WTC11 (cell line): ENCODE measurements around the gene PIK3C3. TPM values are rescaled to one million over a fixed set of nuclear protein-coding genes. Genes with fewer than 3 reads are reported as not detected.

ENCODE experiments used
- ATAC-seq: fragments of 200-7000 bp; cut with Tn5 transposase; 2 replicates; pipeline ENCODE4 v1.10.0; 2021; ENCODE audit warnings: mild to moderate bottlenecking, moderate library complexity
- CTCF ChIA-PET: fragments of 300-600 bp; sonication (Branson Sonifier 250); formaldehyde crosslinking; loops from one replicate; lab custom pipeline; 2021; ENCODE audit warnings: antibody characterized with exemption; lab: Charles Lee
- POLR2A ChIA-PET: fragments of 350-600 bp; sonication (Branson Sonifier 250); formaldehyde crosslinking; loops from one replicate; lab custom pipeline; 2021; ENCODE audit warnings: antibody characterized with exemption; lab: Charles Lee
- DNase-seq: peaks from one replicate; pipeline ENCODE4 v3.0.0; 2021; ENCODE audit warnings: low spot score
- H3K27ac Mint-ChIP-seq: 2 replicates; pipeline ENCODE4 v1.8.0; 2021; ENCODE audit warnings: mixed read lengths
- H3K27me3 Mint-ChIP-seq: 2 replicates; pipeline ENCODE4 v1.8.0; 2021; ENCODE audit warnings: low read depth, mild to moderate bottlenecking, moderate library complexity, mixed read lengths
- H3K36me3 Mint-ChIP-seq: 2 replicates; pipeline ENCODE4 v1.8.0; 2021; ENCODE audit warnings: mixed read lengths
- H3K4me1 Mint-ChIP-seq: 2 replicates; pipeline ENCODE4 v1.8.0; 2022; ENCODE audit warnings: mixed read lengths
- H3K4me3 Mint-ChIP-seq: 2 replicates; pipeline ENCODE4 v1.8.0; 2021; ENCODE audit warnings: mild to moderate bottlenecking, moderate library complexity, mixed read lengths
- H3K9me3 Mint-ChIP-seq: 2 replicates; pipeline ENCODE4 v1.8.0; 2021; ENCODE audit warnings: mixed read lengths
- ARID4B ChIP-seq: sonication (generic); formaldehyde crosslinking; IDR thresholded peaks from 2 replicates; pipeline ENCODE4 v1.8.0; 2023; ENCODE audit warnings: missing genetic modification reagents, mild to moderate bottlenecking, borderline replicate concordance
- ATF3 ChIP-seq: sonication (generic); formaldehyde crosslinking; conservative IDR thresholded peaks from 2 replicates; pipeline ENCODE4 v1.8.1; 2022; ENCODE audit warnings: mild to moderate bottlenecking, missing genetic modification reagents
- CREB1 ChIP-seq: sonication (generic); formaldehyde crosslinking; IDR thresholded peaks from 2 replicates; pipeline ENCODE4 v1.8.0; 2023; ENCODE audit warnings: mild to moderate bottlenecking, missing genetic modification reagents
- CREM ChIP-seq: sonication (generic); formaldehyde crosslinking; IDR thresholded peaks from 2 replicates; pipeline ENCODE4 v1.8.1; 2022; ENCODE audit warnings: mild to moderate bottlenecking, missing genetic modification reagents, moderate library complexity
- E2F1 ChIP-seq: sonication (generic); formaldehyde crosslinking; IDR thresholded peaks from 2 replicates; pipeline ENCODE4 v1.8.0; 2022; ENCODE audit warnings: mild to moderate bottlenecking, missing genetic modification reagents
- E2F4 ChIP-seq: sonication (generic); formaldehyde crosslinking; IDR thresholded peaks from 2 replicates; pipeline ENCODE4 v1.8.1; 2022; ENCODE audit warnings: low read depth, mild to moderate bottlenecking, moderate library complexity, missing genetic modification reagents, borderline replicate concordance
- ESRRA ChIP-seq: sonication (generic); formaldehyde crosslinking; IDR thresholded peaks from 2 replicates; pipeline ENCODE4 v1.8.1; 2022; ENCODE audit warnings: mild to moderate bottlenecking, missing genetic modification reagents, borderline replicate concordance
- FOXK1 ChIP-seq: sonication (generic); formaldehyde crosslinking; IDR thresholded peaks from 2 replicates; pipeline ENCODE4 v1.8.0; 2022; ENCODE audit warnings: mild to moderate bottlenecking, moderate library complexity, missing genetic modification reagents
- JUN ChIP-seq: sonication (generic); formaldehyde crosslinking; IDR thresholded peaks from 2 replicates; pipeline ENCODE4 v1.8.0; 2023; ENCODE audit warnings: mild to moderate bottlenecking, missing genetic modification reagents
- MAX ChIP-seq: sonication (generic); formaldehyde crosslinking; IDR thresholded peaks from 2 replicates; pipeline ENCODE4 v1.8.0; 2022; ENCODE audit warnings: mild to moderate bottlenecking, missing genetic modification reagents
- MLX ChIP-seq: sonication (generic); formaldehyde crosslinking; IDR thresholded peaks from 2 replicates; pipeline ENCODE4 v1.8.1; 2023; ENCODE audit warnings: mild to moderate bottlenecking, missing genetic modification reagents, moderate library complexity
- MXD4 ChIP-seq: fragments of 250-450 bp; sonication (Bioruptor Pico); IDR thresholded peaks from 2 replicates; pipeline ENCODE4 v1.8.0; 2021; ENCODE audit warnings: mild to moderate bottlenecking, moderate library complexity, borderline replicate concordance
- NFE2L1 ChIP-seq: sonication (generic); formaldehyde crosslinking; IDR thresholded peaks from 2 replicates; pipeline ENCODE4 v1.8.1; 2023; ENCODE audit warnings: missing genetic modification reagents
- NR2C2 ChIP-seq: sonication (generic); formaldehyde crosslinking; IDR thresholded peaks from 2 replicates; pipeline ENCODE4 v1.8.0; 2022; ENCODE audit warnings: mild to moderate bottlenecking, missing genetic modification reagents
- PREB ChIP-seq: sonication (generic); formaldehyde crosslinking; IDR thresholded peaks from 2 replicates; pipeline ENCODE4 v1.8.1; 2022; ENCODE audit warnings: mild to moderate bottlenecking, missing genetic modification reagents, moderate library complexity, borderline replicate concordance
- TEAD4 ChIP-seq: sonication (generic); formaldehyde crosslinking; IDR thresholded peaks from 2 replicates; pipeline ENCODE4 v1.8.0; 2022; ENCODE audit warnings: mild to moderate bottlenecking, missing genetic modification reagents
- TP53 ChIP-seq: sonication (generic); formaldehyde crosslinking; IDR thresholded peaks from 2 replicates; pipeline ENCODE4 v1.8.1; 2023; ENCODE audit warnings: mild to moderate bottlenecking, missing genetic modification reagents
- ZBTB21 ChIP-seq: sonication (generic); formaldehyde crosslinking; IDR thresholded peaks from 2 replicates; pipeline ENCODE4 v1.8.1; 2023; ENCODE audit warnings: mild to moderate bottlenecking, missing genetic modification reagents, borderline replicate concordance
- ZNF121 ChIP-seq: sonication (generic); formaldehyde crosslinking; IDR thresholded peaks from 2 replicates; pipeline ENCODE4 v1.8.0; 2023; ENCODE audit warnings: missing genetic modification reagents
- ZNF317 ChIP-seq: sonication (generic); formaldehyde crosslinking; IDR thresholded peaks from 2 replicates; pipeline ENCODE4 v1.8.1; 2023; ENCODE audit warnings: low read depth, mild to moderate bottlenecking, moderate library complexity, missing genetic modification reagents, borderline replicate concordance
- ZNF425 ChIP-seq: fragments of 250-450 bp; sonication (Bioruptor Pico); conservative IDR thresholded peaks from 2 replicates; pipeline ENCODE4 v1.9.0; 2021; ENCODE audit warnings: mild to moderate bottlenecking
- ZNF512 ChIP-seq: sonication (generic); formaldehyde crosslinking; IDR thresholded peaks from 2 replicates; pipeline ENCODE4 v1.8.1; 2022; ENCODE audit warnings: missing genetic modification reagents, borderline replicate concordance
- ZNF671 ChIP-seq: fragments of 250-450 bp; sonication (Bioruptor Pico); IDR thresholded peaks from 2 replicates; pipeline ENCODE4 v1.8.0; 2021; ENCODE audit warnings: mild to moderate bottlenecking
- total RNA-seq: library from RNA; stranded (reverse); gene quantifications from 3 replicates; pipeline ENCODE4 v1.2.3, GENCODE V29; 2021

Gene PIK3C3
- total RNA-seq, 1 experiment from 2014 or later, result 40.4 TPM

GRCh38 chr18:41948544-41949110, 6.4 kb upstream of the PIK3C3 start (continued):
- TF ChIP-seq ZNF512 (CRISPR knock-in tag) (no peak), E2F4 (CRISPR knock-in tag) (no peak), NR2C2 (no peak), ZBTB21 (CRISPR knock-in tag) (no peak), MXD4 (CRISPR knock-in tag) (no peak), CREB1 (no peak), E2F1 (CRISPR knock-in tag) (no peak), ZNF425 (no peak)

- no peak overlapping the region for H3K27ac Mint-ChIP-seq
- no peak for ATAC-seq
- CTCF ChIA-PET, result no interaction called here
- no peak for TF ChIP-seq MLX
- no peak for TF ChIP-seq TP53 (CRISPR knock-in tag)
- TF ChIP-seq ARID4B (CRISPR knock-in tag), result no peak
- TF ChIP-seq NR2C2, result no peak
- no peak for TF ChIP-seq PREB (CRISPR knock-in tag)
- no peak for TF ChIP-seq MAX (CRISPR knock-in tag)
- TF ChIP-seq ZNF671 (CRISPR knock-in tag), result no peak
- TF ChIP-seq ATF3, result no peak
- TF ChIP-seq ZNF317 (CRISPR knock-in tag), result no peak
- TF ChIP-seq FOXK1 (CRISPR knock-in tag), result no peak
- no peak for TF ChIP-seq ZNF121 (CRISPR knock-in tag)
- TF ChIP-seq JUN (CRISPR knock-in tag), result no peak
- no peak for TF ChIP-seq ESRRA (CRISPR knock-in tag)
- TF ChIP-seq NFE2L1 (CRISPR knock-in tag), result no peak
- no peak for TF ChIP-seq TEAD4 (CRISPR knock-in tag)
- TF ChIP-seq CREM (CRISPR knock-in tag), result no peak
Measured at GRCh38 chr18:41949206-41949920, 5.7 kb upstream of the PIK3C3 start.

More at GRCh38 chr18:41949206-41949920, 5.7 kb upstream of the PIK3C3 start:
- POLR2A ChIA-PET, result no interaction called here
- Mint-ChIP-seq H3K4me1 (no peaks in the 10 kb centered on the region; the same call in 1 of the 2 replicates), H3K27me3 (peaks cover 25% of the 10 kb centered on the region), H3K4me3 (no peak overlapping the region), H3K36me3 (no peaks in the 10 kb centered on the region), H3K9me3 (no peaks in the 10 kb centered on the region)
- no peak for DNase-seq
